Heart left ventricle (tissue), 13 donors: ENCODE data around the gene PTPRD.

Source experiments
- POLR2A ChIP-seq, 2 donors: fragments of 450-650 bp; IDR thresholded peaks; one replicate each; pipeline ENCODE4 v1.6.1; 2017; ENCODE audit warnings: antibody characterized with exemption in 2 of 2, mild to moderate bottlenecking in 2 of 2, moderate library complexity in 2 of 2
- TF ChIP-seq, protein P1 (sequence below), 12 donors: fragments of 200-600 bp; sonication (generic) in 4 of 12; IDR thresholded peaks; one replicate each; pipeline versions ENCODE4 v1.5.0 to v1.8.0; 2018 to 2022; ENCODE audit warnings: antibody characterized with exemption in 12 of 12, mild to moderate bottlenecking in 5 of 12
- donor health status: ischemic (EF 13 %, LVEDD 7.1; RV severe dilation, severe dysfunction).
- donor health status: DM: no; HTN: yes; CAD: no.
- donor health status: DM: no; HTN: no; CAD: no.
- donor health status: ischemic (EF 25% LVEDD 6.9; RV normal size, moderate dysfunction).
- donor health status: ischemic (EF 25% LVEDD 5.7; RV mildly dilated, moderate dysfunction).
- donor health status: ischemic (EF 35%, LVEDD 5.7; RV mildly dilated, moderate dysfunction).
- donor health status: nonischemic (EF 11% LVEDD 7.7; RV severe dilation, severe dysfunction).
- donor health status: DM: yes; HTN: yes; CAD: no.
- donor health status: PGD.
- donor health status: ischemic (EF 29% LVEDD 5.4; RV normal size, mild dysfunction).
- donor health status: nonischemic (EF 23%, LVEDD 6.1; RV moderate dilation, normal function).

DNA sequence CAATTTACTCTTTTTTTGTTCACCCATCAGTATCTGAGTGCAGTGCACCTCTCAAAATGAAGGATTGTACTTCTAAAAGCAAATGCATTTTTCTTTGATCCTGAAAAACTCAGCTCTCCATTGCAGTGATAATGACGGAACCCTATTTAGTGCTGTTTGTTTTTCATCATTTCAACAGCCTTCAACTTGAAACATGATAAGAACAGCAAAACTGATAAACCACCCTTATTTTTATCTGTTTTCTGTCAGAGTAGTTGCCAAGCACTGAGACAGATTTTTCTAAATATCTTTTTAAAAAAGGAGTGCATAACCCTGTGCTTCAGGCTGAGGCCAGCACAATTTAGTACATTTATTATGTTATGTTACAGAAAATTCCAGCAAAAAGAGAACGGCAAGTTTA lies 2263.4 kb downstream of the PTPRD start:
- TF ChIP-seq, protein P1, sequence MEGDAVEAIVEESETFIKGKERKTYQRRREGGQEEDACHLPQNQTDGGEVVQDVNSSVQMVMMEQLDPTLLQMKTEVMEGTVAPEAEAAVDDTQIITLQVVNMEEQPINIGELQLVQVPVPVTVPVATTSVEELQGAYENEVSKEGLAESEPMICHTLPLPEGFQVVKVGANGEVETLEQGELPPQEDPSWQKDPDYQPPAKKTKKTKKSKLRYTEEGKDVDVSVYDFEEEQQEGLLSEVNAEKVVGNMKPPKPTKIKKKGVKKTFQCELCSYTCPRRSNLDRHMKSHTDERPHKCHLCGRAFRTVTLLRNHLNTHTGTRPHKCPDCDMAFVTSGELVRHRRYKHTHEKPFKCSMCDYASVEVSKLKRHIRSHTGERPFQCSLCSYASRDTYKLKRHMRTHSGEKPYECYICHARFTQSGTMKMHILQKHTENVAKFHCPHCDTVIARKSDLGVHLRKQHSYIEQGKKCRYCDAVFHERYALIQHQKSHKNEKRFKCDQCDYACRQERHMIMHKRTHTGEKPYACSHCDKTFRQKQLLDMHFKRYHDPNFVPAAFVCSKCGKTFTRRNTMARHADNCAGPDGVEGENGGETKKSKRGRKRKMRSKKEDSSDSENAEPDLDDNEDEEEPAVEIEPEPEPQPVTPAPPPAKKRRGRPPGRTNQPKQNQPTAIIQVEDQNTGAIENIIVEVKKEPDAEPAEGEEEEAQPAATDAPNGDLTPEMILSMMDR (IDR thresholded peaks at IDR 0.05): no peak
- no peak for TF ChIP-seq POLR2A (IDR thresholded peaks at IDR 0.05)
